GM12878 (cell line): Measurements from ENCODE around the gene EYS. TPM values are rescaled to one million over a fixed set of nuclear protein-coding genes. Genes with fewer than 3 reads are reported as not detected.

ENCODE experiments used
- ATAC-seq: fragments of 200-7000 bp; cut with Tn5 transposase; 3 replicates; pipeline ENCODE4 v1.9.1; 2020; ENCODE audit warnings: mild to moderate bottlenecking, moderate library complexity
- BruUV-seq: library from RNA; stranded (reverse); fragments of 400-500 nt; replicated peaks from 2 replicates; lab custom pipeline; 2021; lab: Mats Ljungman, UMichigan
- CTCF ChIA-PET: fragments of 300-600 bp; sonication (Branson Sonifier 250); formaldehyde crosslinking; extraction: SDS; loops from one replicate; lab custom pipeline; 2021; ENCODE audit warnings: inconsistent platforms; lab: Yijun Ruan, JAX
- POLR2A ChIA-PET: fragments of 350-600 bp; formaldehyde crosslinking; extraction: SDS; loops from one replicate; lab custom pipeline; 2021; ENCODE audit warnings: inconsistent platforms; lab: Charles Lee
- RAD21 ChIA-PET: fragments of 300-600 bp; sonication (Branson Sonifier 250); formaldehyde crosslinking; loops from one replicate; lab custom pipeline; 2023; ENCODE audit warnings: antibody characterized with exemption; ENCODE audit not compliant: unreplicated experiment; lab: Charles Lee
- SMC1A ChIA-PET: fragments of 300-600 bp; sonication (Branson Sonifier 250); formaldehyde crosslinking; loops from one replicate; lab custom pipeline; 2023; ENCODE audit not compliant: unreplicated experiment, uncharacterized antibody; lab: Charles Lee
- DNase-seq: peaks from one replicate; pipeline ENCODE4 v3.0.0-alpha.2; 2011; ENCODE audit warnings: low read depth, low spot score
- FAIRE-seq: peaks from 3 replicates; lab custom pipeline; 2011; peaks lifted over from hg19 to GRCh38; lab: Jason Lieb, UNC
- H2AFZ ChIP-seq: 2 replicates; pipeline ENCODE4 v1.6.0; 2011; ENCODE audit warnings: low read depth, low read length, control low read depth; ENCODE audit not compliant: control insufficient read depth
- H3K27ac ChIP-seq: 2 replicates; pipeline ENCODE4 v1.5.1; 2011; ENCODE audit warnings: control low read depth; ENCODE audit not compliant: control insufficient read depth, insufficient read depth
- H3K27me3 ChIP-seq, 2 experiments: replicated peaks in 1 of 2; 2 replicates each; pipeline versions ENCODE4 v1.6.0 to v1.6.1; 2011; ENCODE audit warnings: low read length in 1 of 2; ENCODE audit not compliant: control insufficient read depth in 2 of 2, insufficient read depth in 2 of 2
- H3K36me3 ChIP-seq, 2 experiments: 2 replicates each; pipeline ENCODE4 v1.5.1; 2011; ENCODE audit warnings: low read length in 1 of 2; ENCODE audit not compliant: control insufficient read depth in 2 of 2, insufficient read depth in 2 of 2
- H3K4me1 ChIP-seq: 2 replicates; pipeline ENCODE4 v1.6.1; 2011; ENCODE audit warnings: mild to moderate bottlenecking, low read length, moderate library complexity, mixed read lengths; ENCODE audit not compliant: control insufficient read depth, insufficient read depth
- H3K4me2 ChIP-seq: 2 replicates; pipeline ENCODE4 v1.6.0; 2011; ENCODE audit warnings: control low read depth; ENCODE audit not compliant: control insufficient read depth, insufficient read depth
- H3K4me3 ChIP-seq: fragments of 200-600 bp; sonication (generic); 2 replicates; pipeline ENCODE4 v1.5.1; 2016
- H3K79me2 ChIP-seq: 2 replicates; pipeline ENCODE4 v1.6.0; 2011; ENCODE audit warnings: low read length; ENCODE audit not compliant: control insufficient read depth, insufficient read depth
- H3K9ac ChIP-seq: 2 replicates; pipeline ENCODE4 v1.8.0; 2011; ENCODE audit warnings: low read length, control low read depth, mixed read lengths; ENCODE audit not compliant: control insufficient read depth, insufficient read depth
- H3K9me3 ChIP-seq: replicated peaks from 3 replicates; pipeline ENCODE4 v1.5.1; 2011; ENCODE audit warnings: mild to moderate bottlenecking, low read length; ENCODE audit not compliant: control insufficient read depth, insufficient read depth
- H4K20me1 ChIP-seq: 2 replicates; pipeline ENCODE4 v1.6.0; 2011; ENCODE audit not compliant: control insufficient read depth, insufficient read depth
- FOXM1 ChIP-seq: IDR thresholded peaks from 2 replicates; pipeline ENCODE4 v1.6.1; 2012; ENCODE audit warnings: low read depth, mild to moderate bottlenecking, inconsistent platforms, low read length, moderate library complexity
- GABPA ChIP-seq: IDR thresholded peaks from 2 replicates; pipeline ENCODE4 v1.6.1; 2014; ENCODE audit warnings: antibody characterized with exemption, low read depth, mild to moderate bottlenecking, inconsistent platforms
- KAT2A ChIP-seq: conservative IDR thresholded peaks from 2 replicates; pipeline ENCODE4 v1.6.1; 2011; ENCODE audit warnings: low read depth, low read length; ENCODE audit not compliant: control insufficient read depth
- PKNOX1 ChIP-seq: fragments of 450-650 bp; IDR thresholded peaks from 2 replicates; pipeline ENCODE4 v1.6.1; 2016; ENCODE audit warnings: mild to moderate bottlenecking
- SIN3A ChIP-seq: IDR thresholded peaks from 2 replicates; pipeline ENCODE4 v1.6.1; 2012; ENCODE audit warnings: low read depth, low read length, improper control_type of control experiment
- SMAD1 ChIP-seq: fragments of 450-650 bp; IDR thresholded peaks from 2 replicates; pipeline ENCODE4 v1.6.1; 2018; ENCODE audit warnings: mild to moderate bottlenecking, low read depth; ENCODE audit not compliant: partially characterized antibody
- ZNF217 ChIP-seq: fragments of 450-650 bp; IDR thresholded peaks from 2 replicates; pipeline ENCODE4 v1.6.1; 2017; ENCODE audit warnings: antibody characterized with exemption, mild to moderate bottlenecking
- WGBS: methylation state at CpG from one replicate; pipeline ENCODE4 v1.1.6; 2016; ENCODE audit warnings: low lambda C conversion rate; ENCODE audit not compliant: insufficient replicate concordance, insufficient coverage; ENCODE audit errors: missing lambda C conversion rate; 5-methylcytosine and 5-hydroxymethylcytosine counted together
- in situ Hi-C: fragments of 300-500 bp; cut with MboI; formaldehyde crosslinking; loops from 9 replicates; pipeline ENCODE4 v1.14.3; 2018; ENCODE audit warnings: mixed read lengths
- intact Hi-C: fragments of 100-400 bp; cut with micrococcal nuclease; formaldehyde crosslinking; loops from one replicate; pipeline ENCODE4 v1.14.2; 2022; ENCODE audit not compliant: unreplicated experiment
- polyA plus RNA-seq, 11 experiments: library from polyadenylated mRNA; depleted of rRNA in 4 of 11; unstranded in 6 of 11; stranded (reverse) in 5 of 11; fragments of >200 nt; fragmentation: Nextera tagmentation in 4 of 11; fragmentation: Illumina TruSeq in 1 of 11; extraction: Ambion mirVana in 4 of 11; extraction: Trizol in 1 of 11; gene quantifications; 1 replicate in 1 of 11; 2 replicates in 10 of 11; pipeline versions ENCODE4 v1.2.1 to v1.2.3, GENCODE V29; 2011 to 2016; ENCODE audit warnings: inconsistent platforms in 2 of 11, missing spikeins in 2 of 11, low read depth in 1 of 11
- total RNA-seq, 4 experiments: library from RNA; depleted of rRNA in 3 of 4; stranded (reverse); fragments of >200 nt in 3 of 4; fragmentation: Illumina TruSeq in 1 of 4; extraction: Trizol in 1 of 4; gene quantifications; 2 replicates each; pipeline versions ENCODE4 v1.2.1 to v1.2.3, GENCODE V29; 2013 to 2021
- TF ChIP-seq, protein P1 (sequence below): IDR thresholded peaks from 2 replicates; pipeline ENCODE4 v1.6.1; 2012; ENCODE audit warnings: low read length, inconsistent platforms

The EYS gene
- total and polyA plus RNA-seq, 10 of the 15 experiments (the other 5 are each of a cell fraction or from before 2014, with no cell fraction given): under 0.01 to 0.14 (median 0.02) TPM; not detected in 1

GRCh38 chr6:63805808-63806572 is 1901.0 kb downstream of the EYS start:
- no peaks in the 10 kb centered on the region for H3K79me2 ChIP-seq
- no peak overlapping the region for H2AFZ ChIP-seq
- CTCF ChIA-PET: interaction anchor here (0.7 to 2.2 kb wide), 7 partner anchors 10 to 456 kb away, joined by 3 to 10 read pairs (median 4); no protein-coding TSS in a partner anchor
- FAIRE-seq (no peak), ATAC-seq (peak; percentile 56), DNase-seq (no peak)
- H3K4me2 ChIP-seq: no peak overlapping the region
- H3K4me1 ChIP-seq: no peaks in the 10 kb centered on the region
- intact Hi-C loops: no loop called here
- SMC1A ChIA-PET: interaction anchor here (0.6 to 1.9 kb wide), 4 partner anchors 11 to 504 kb away, joined by 3 to 9 read pairs (median 4); no protein-coding TSS in a partner anchor
- H3K4me3 ChIP-seq: no peak overlapping the region
- no TSS peak for BruUV-seq
- no peak overlapping the region for H3K27ac ChIP-seq
- no peak overlapping the region for H3K9ac ChIP-seq
- H4K20me1 ChIP-seq: no peaks in the 10 kb centered on the region
- no peaks in the 10 kb centered on the region for H3K36me3 ChIP-seq
- no peaks in the 10 kb centered on the region for H3K27me3 ChIP-seq
- TF ChIP-seq SMAD1 (no peak), GABPA (no peak), ZNF217 (no peak), PKNOX1 (no peak), FOXM1 (no peak), SIN3A (no peak), KAT2A (no peak)
- TF ChIP-seq, protein P1, sequence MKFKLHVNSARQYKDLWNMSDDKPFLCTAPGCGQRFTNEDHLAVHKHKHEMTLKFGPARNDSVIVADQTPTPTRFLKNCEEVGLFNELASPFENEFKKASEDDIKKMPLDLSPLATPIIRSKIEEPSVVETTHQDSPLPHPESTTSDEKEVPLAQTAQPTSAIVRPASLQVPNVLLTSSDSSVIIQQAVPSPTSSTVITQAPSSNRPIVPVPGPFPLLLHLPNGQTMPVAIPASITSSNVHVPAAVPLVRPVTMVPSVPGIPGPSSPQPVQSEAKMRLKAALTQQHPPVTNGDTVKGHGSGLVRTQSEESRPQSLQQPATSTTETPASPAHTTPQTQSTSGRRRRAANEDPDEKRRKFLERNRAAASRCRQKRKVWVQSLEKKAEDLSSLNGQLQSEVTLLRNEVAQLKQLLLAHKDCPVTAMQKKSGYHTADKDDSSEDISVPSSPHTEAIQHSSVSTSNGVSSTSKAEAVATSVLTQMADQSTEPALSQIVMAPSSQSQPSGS: no peak
- in situ Hi-C loops: loop anchor here (10.0 kb wide), 1 partner anchor 741 kb away; no protein-coding TSS in a partner anchor
- no peaks in the 10 kb centered on the region for H3K9me3 ChIP-seq
- RAD21 ChIA-PET: interaction anchor here (0.8 to 2.4 kb wide), 3 partner anchors 41 to 458 kb away, joined by 3 to 11 read pairs (median 6); no protein-coding TSS in a partner anchor
- 29% methylated on average over 5 of the region's 5 CpGs for WGBS
- POLR2A ChIA-PET: interaction anchor here (0.5 to 0.6 kb wide), 2 partner anchors 81 to 1210 kb away, joined by 3 to 5 read pairs; no protein-coding TSS in a partner anchor
